GM12874 (cell line): ENCODE data around the gene SCFD2.

Experiments used
- CTCF ChIP-seq: IDR thresholded peaks from 2 replicates; pipeline ENCODE4 v1.5.1; 2011; ENCODE audit warnings: low read depth, mild to moderate bottlenecking, control low read depth, low read length, moderate library complexity; ENCODE audit not compliant: insufficient read depth

SCFD2 gene

GRCh38 chr4:53168228-53168627 is 197.6 kb downstream of the SCFD2 start:
- TF ChIP-seq CTCF: no peak

GRCh38 chr4:53162969-53163368 is 202.9 kb downstream of the SCFD2 start:
- no peak for TF ChIP-seq CTCF

GRCh38 chr4:53161787-53162433 is 204.0 kb downstream of the SCFD2 start:
- TF ChIP-seq CTCF: no peak

DNA sequence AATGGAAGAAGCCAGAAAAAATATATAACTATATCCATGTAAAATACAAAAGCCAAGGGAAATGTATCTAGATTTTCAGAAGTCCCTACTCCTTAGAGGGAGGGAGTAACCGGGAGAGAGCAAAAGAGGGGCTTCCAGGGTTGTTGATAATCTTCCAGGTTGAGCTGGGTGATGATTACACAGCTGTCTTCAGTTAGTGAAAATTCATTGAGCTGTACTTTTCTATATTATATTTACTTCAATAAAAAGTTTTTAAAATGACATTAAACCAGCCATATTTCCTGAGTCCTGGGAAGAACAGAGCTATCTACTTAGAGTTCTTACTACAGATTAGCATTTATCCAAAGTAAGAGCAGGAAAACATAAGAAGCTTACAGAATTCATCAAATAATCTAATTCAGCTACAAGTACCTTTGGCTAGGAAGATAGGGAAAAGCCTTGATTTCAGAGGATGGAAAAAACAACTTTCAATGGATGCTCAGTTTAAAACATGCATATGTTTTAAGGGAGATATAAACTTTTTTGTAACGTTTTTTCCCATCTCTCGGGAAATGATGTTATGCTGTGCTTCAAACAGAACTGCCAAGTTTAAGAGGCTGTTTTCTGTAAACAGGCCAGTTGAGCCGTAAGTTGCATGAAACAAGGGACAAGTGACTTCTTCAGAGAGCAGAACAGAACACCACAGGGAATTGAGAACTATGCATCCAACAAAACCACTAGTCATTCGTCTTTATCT is 204.6 kb downstream of the SCFD2 start:
- no peak for TF ChIP-seq CTCF

DNA sequence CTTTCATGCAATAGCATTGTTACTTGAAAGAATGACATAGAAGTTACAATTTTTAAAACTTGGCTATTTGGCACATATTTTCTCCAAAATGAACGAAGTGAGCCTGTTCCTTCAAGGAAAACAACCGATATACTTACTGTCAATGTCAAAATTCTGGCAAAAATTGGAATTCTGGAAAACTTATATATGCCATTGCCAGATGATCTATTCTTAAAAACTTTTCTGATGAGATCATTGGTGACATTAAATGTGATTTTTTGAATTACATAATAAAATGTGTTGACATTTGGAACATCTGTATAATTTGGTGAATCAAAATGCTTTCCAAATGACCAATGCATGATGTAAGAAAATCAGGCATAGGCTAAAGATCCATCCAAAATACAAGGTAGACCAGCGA is 209.0 kb downstream of the SCFD2 start:
- TF ChIP-seq CTCF: no peak

DNA sequence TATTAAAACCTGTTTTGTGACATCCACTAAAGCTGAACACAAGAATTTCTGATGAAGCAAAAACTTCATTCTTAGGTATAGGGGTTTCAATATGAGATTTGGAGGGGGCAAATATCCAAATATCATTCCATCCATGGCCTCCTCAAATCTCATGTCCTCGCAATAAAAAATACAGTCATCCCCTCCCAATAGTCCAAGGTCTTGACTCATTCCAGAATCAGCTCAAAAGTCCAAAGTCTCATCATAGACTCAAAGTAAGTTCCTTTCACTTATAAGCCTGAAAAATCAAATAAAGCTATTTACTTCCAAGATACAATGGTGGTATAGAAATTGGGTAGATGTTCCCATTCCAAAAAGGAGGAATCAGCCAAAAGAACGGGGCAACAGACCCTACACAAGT is 213.4 kb downstream of the SCFD2 start:
- TF ChIP-seq CTCF: no peak

GRCh38 chr4:53151489-53151788 is 214.4 kb downstream of the SCFD2 start:
- TF ChIP-seq CTCF: no peak
